Adrenal gland (tissue), 5 donors: ENCODE measurements around the gene NDUFB8.

Experiments used
- CTCF ChIP-seq, 6 experiments: fragments of 450-650 bp in 4 of 6; fragments of 200-600 bp in 2 of 6; sonication (generic) in 1 of 6; IDR thresholded peaks; 1 replicate in 5 of 6; 2 replicates in 1 of 6; pipeline versions ENCODE4 v1.5.1 to v1.8.0; 2016 to 2021; ENCODE audit warnings: antibody characterized with exemption in 6 of 6, mild to moderate bottlenecking in 2 of 6, moderate library complexity in 1 of 6
- POLR2A ChIP-seq, 2 donors: fragments of 450-650 bp; IDR thresholded peaks; one replicate each; pipeline ENCODE4 v1.6.1; 2017; ENCODE audit warnings: antibody characterized with exemption in 2 of 2, mild to moderate bottlenecking in 2 of 2, moderate library complexity in 1 of 2
- donor health status: DM: no; HTN: no; CAD: no.

- TF ChIP-seq CTCF (IDR thresholded peaks at IDR 0.05) (peak; percentile 30 to 77 (median 60)), POLR2A (IDR thresholded peaks at IDR 0.05) (no peak)
Measured at GRCh38 chr10:100508691-100509150, 20.9 kb downstream of the NDUFB8 start.
